HepG2 (cell line): ENCODE data around the gene CAPN9. TPM values are rescaled to one million over a fixed set of nuclear protein-coding genes. Genes with fewer than 3 reads are reported as not detected.

Experiments
- ARID2 ChIP-seq: sonication (generic); formaldehyde crosslinking; IDR thresholded peaks from 2 replicates; pipeline ENCODE4 v1.8.1; 2022; ENCODE audit warnings: mild to moderate bottlenecking, missing genetic modification reagents, borderline replicate concordance
- FOXK2 ChIP-seq: fragments of 450-650 bp; IDR thresholded peaks from 2 replicates; pipeline ENCODE4 v1.6.1; 2016
- HOXA5 ChIP-seq: sonication (generic); formaldehyde crosslinking; IDR thresholded peaks from 2 replicates; pipeline ENCODE4 v1.4.0; 2020; ENCODE audit warnings: missing genetic modification reagents
- KMT2A ChIP-seq: sonication (generic); formaldehyde crosslinking; IDR thresholded peaks from 2 replicates; pipeline ENCODE4 v1.4.0; 2020; ENCODE audit warnings: missing genetic modification reagents
- MBD4 ChIP-seq: IDR thresholded peaks from 2 replicates; pipeline ENCODE4 v1.6.1; 2012; ENCODE audit warnings: low read length, inconsistent platforms, borderline replicate concordance
- MBNL3 ChIP-seq: fragments of 250-450 bp; sonication (Bioruptor Pico); conservative IDR thresholded peaks from 2 replicates; pipeline ENCODE4 v1.8.0; 2022; ENCODE audit warnings: mild to moderate bottlenecking, inconsistent platforms
- POLR2A ChIP-seq, 2 experiments: IDR thresholded peaks; 2 replicates each; pipeline ENCODE4 v1.6.1; 2011; ENCODE audit warnings: low read depth in 2 of 2, low read length in 2 of 2, mild to moderate bottlenecking in 1 of 2, moderate library complexity in 1 of 2; ENCODE audit not compliant: insufficient read depth in 1 of 2
- ZNF292 ChIP-seq: sonication (generic); formaldehyde crosslinking; IDR thresholded peaks from 2 replicates; pipeline ENCODE4 v1.8.1; 2022; ENCODE audit warnings: mild to moderate bottlenecking, low read depth, missing genetic modification reagents, borderline replicate concordance
- ZNF382 ChIP-seq: sonication (generic); formaldehyde crosslinking; IDR thresholded peaks from 2 replicates; pipeline ENCODE4 v1.5.0; 2020; ENCODE audit warnings: missing genetic modification reagents, mild to moderate bottlenecking, borderline replicate concordance
- ZNF776 ChIP-seq: sonication (generic); formaldehyde crosslinking; IDR thresholded peaks from 2 replicates; pipeline ENCODE4 v1.4.0; 2020; ENCODE audit warnings: mild to moderate bottlenecking, missing genetic modification reagents
- ZNF883 ChIP-seq: sonication (generic); formaldehyde crosslinking; IDR thresholded peaks from 2 replicates; pipeline ENCODE4 v1.5.1; 2020; ENCODE audit warnings: mild to moderate bottlenecking, missing genetic modification reagents; ENCODE audit errors: not compliant biosample characterization
- ZSCAN22 ChIP-seq: sonication (generic); formaldehyde crosslinking; IDR thresholded peaks from 2 replicates; pipeline ENCODE4 v1.4.0; 2020; ENCODE audit warnings: mild to moderate bottlenecking, missing genetic modification reagents
- polyA plus RNA-seq, 8 experiments: library from polyadenylated mRNA; depleted of rRNA in 3 of 8; stranded (reverse) in 7 of 8; unstranded in 1 of 8; fragments of >200 nt; fragmentation: Illumina TruSeq in 4 of 8; extraction: Trizol in 4 of 8; gene quantifications; 2 replicates each; pipeline versions ENCODE4 v1.2.1 to v1.2.3, GENCODE V29; 2011 to 2016; ENCODE audit warnings: low read depth in 4 of 8, missing spikeins in 1 of 8, mixed read lengths in 1 of 8; ENCODE audit not compliant: insufficient read depth in 1 of 8
- total RNA-seq, 5 experiments: library from RNA; depleted of rRNA; stranded (reverse); fragments of >200 nt; fragmentation: Illumina TruSeq; extraction: Trizol; gene quantifications; 2 replicates each; pipeline ENCODE4 v1.2.3, GENCODE V29; 2016; ENCODE audit warnings: low read depth in 1 of 5
- TF ChIP-seq, protein P1 (sequence below): IDR thresholded peaks from 2 replicates; pipeline ENCODE4 v1.6.1; 2018; ENCODE audit warnings: missing genetic modification reagents, mild to moderate bottlenecking, missing compliant biosample characterization
- TF ChIP-seq, protein P2 (sequence below): sonication (generic); formaldehyde crosslinking; IDR thresholded peaks from 2 replicates; pipeline ENCODE4 v1.8.0; 2022; ENCODE audit warnings: mild to moderate bottlenecking, missing genetic modification reagents, borderline replicate concordance
- TF ChIP-seq, protein P3 (sequence below): fragments of 450-650 bp; IDR thresholded peaks from 2 replicates; pipeline ENCODE4 v1.6.1; 2016
- TF ChIP-seq, protein P4 (sequence below): IDR thresholded peaks from 2 replicates; pipeline ENCODE4 v1.4.0; 2020; ENCODE audit warnings: mild to moderate bottlenecking, missing genetic modification reagents
- TF ChIP-seq, protein P5 (sequence below): IDR thresholded peaks from 2 replicates; pipeline ENCODE4 v1.6.1; 2016; ENCODE audit warnings: missing biosample characterization, missing genetic modification reagents, low read depth
- TF ChIP-seq, protein P6 (sequence below): sonication (generic); formaldehyde crosslinking; IDR thresholded peaks from 2 replicates; pipeline ENCODE4 v1.5.1; 2020; ENCODE audit warnings: mild to moderate bottlenecking, missing genetic modification reagents

Gene CAPN9
- total and polyA plus RNA-seq, 2 of the 13 experiments (the other 11 are each of a cell fraction or from before 2014, with no cell fraction given), result 0.04 to 0.31 TPM

DNA sequence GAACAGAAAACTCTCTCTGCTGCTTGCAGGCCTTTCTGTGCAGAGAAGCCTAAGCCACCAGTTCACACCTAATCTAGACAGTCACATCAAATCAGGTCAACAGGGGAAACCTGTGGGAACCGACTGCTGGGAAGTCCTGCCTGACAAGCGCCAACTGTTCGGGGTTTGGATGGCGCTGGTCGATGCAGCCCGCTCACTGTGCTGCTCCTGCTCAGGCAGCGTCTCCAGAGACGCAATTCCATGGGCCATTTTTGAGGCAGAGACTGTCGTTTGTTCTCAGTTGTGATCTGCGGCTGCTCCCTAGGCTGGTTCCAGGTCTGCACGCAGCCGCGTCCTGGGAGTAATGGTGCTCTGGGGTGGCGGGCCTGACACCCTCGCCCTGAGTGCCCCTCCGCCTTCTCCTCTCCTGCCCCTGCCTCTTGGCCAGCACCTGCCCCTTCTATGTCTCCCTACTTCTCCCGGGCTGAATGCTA, 34.7 kb upstream of the CAPN9 start (continued):
- TF ChIP-seq ZNF883 (CRISPR knock-in tag) (no peak), POLR2A (IDR thresholded peaks at IDR 0.05; ENCODE audit: insufficient read depth in 1 of 2, low read depth in 2 of 2, low read length in 2 of 2) (no peak; a peak in 1 of 4 replicates), ZNF776 (0 out of 2 replicates have a peak, but pooled peaks have one; percentile 5), ARID2 (CRISPR knock-in tag) (no peak), MBD4 (no peak), ZNF382 (no peak), ZSCAN22 (CRISPR knock-in tag) (no peak), MBNL3 (CRISPR knock-in tag) (no peak), ZNF292 (CRISPR knock-in tag) (no peak), KMT2A (CRISPR knock-in tag) (peak; percentile 37; the same call in 1 of the 2 replicates), FOXK2 (no peak), HOXA5 (CRISPR knock-in tag) (no peak)
- TF ChIP-seq, protein P1, sequence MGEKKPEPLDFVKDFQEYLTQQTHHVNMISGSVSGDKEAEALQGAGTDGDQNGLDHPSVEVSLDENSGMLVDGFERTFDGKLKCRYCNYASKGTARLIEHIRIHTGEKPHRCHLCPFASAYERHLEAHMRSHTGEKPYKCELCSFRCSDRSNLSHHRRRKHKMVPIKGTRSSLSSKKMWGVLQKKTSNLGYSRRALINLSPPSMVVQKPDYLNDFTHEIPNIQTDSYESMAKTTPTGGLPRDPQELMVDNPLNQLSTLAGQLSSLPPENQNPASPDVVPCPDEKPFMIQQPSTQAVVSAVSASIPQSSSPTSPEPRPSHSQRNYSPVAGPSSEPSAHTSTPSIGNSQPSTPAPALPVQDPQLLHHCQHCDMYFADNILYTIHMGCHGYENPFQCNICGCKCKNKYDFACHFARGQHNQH (CRISPR knock-in tag), result no peak
- TF ChIP-seq, protein P2, sequence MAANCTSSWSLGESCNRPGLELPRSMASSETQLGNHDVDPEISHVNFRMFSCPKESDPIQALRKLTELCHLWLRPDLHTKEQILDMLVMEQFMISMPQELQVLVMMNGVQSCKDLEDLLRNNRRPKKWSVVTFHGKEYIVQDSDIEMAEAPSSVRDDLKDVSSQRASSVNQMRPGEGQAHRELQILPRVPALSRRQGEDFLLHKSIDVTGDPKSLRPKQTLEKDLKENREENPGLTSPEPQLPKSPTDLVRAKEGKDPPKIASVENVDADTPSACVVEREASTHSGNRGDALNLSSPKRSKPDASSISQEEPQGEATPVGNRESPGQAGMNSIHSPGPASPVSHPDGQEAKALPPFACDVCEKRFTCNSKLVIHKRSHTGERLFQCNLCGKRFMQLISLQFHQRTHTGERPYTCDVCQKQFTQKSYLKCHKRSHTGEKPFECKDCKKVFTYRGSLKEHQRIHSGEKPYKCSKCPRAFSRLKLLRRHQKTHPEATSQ (CRISPR knock-in tag), result no peak
- TF ChIP-seq, protein P3, sequence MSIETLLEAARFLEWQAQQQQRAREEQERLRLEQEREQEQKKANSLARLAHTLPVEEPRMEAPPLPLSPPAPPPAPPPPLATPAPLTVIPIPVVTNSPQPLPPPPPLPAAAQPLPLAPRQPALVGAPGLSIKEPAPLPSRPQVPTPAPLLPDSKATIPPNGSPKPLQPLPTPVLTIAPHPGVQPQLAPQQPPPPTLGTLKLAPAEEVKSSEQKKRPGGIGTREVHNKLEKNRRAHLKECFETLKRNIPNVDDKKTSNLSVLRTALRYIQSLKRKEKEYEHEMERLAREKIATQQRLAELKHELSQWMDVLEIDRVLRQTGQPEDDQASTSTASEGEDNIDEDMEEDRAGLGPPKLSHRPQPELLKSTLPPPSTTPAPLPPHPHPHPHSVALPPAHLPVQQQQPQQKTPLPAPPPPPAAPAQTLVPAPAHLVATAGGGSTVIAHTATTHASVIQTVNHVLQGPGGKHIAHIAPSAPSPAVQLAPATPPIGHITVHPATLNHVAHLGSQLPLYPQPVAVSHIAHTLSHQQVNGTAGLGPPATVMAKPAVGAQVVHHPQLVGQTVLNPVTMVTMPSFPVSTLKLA, result no peak
- TF ChIP-seq, protein P4, sequence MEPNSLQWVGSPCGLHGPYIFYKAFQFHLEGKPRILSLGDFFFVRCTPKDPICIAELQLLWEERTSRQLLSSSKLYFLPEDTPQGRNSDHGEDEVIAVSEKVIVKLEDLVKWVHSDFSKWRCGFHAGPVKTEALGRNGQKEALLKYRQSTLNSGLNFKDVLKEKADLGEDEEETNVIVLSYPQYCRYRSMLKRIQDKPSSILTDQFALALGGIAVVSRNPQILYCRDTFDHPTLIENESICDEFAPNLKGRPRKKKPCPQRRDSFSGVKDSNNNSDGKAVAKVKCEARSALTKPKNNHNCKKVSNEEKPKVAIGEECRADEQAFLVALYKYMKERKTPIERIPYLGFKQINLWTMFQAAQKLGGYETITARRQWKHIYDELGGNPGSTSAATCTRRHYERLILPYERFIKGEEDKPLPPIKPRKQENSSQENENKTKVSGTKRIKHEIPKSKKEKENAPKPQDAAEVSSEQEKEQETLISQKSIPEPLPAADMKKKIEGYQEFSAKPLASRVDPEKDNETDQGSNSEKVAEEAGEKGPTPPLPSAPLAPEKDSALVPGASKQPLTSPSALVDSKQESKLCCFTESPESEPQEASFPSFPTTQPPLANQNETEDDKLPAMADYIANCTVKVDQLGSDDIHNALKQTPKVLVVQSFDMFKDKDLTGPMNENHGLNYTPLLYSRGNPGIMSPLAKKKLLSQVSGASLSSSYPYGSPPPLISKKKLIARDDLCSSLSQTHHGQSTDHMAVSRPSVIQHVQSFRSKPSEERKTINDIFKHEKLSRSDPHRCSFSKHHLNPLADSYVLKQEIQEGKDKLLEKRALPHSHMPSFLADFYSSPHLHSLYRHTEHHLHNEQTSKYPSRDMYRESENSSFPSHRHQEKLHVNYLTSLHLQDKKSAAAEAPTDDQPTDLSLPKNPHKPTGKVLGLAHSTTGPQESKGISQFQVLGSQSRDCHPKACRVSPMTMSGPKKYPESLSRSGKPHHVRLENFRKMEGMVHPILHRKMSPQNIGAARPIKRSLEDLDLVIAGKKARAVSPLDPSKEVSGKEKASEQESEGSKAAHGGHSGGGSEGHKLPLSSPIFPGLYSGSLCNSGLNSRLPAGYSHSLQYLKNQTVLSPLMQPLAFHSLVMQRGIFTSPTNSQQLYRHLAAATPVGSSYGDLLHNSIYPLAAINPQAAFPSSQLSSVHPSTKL (CRISPR knock-in tag), result no peak
- TF ChIP-seq, protein P5, sequence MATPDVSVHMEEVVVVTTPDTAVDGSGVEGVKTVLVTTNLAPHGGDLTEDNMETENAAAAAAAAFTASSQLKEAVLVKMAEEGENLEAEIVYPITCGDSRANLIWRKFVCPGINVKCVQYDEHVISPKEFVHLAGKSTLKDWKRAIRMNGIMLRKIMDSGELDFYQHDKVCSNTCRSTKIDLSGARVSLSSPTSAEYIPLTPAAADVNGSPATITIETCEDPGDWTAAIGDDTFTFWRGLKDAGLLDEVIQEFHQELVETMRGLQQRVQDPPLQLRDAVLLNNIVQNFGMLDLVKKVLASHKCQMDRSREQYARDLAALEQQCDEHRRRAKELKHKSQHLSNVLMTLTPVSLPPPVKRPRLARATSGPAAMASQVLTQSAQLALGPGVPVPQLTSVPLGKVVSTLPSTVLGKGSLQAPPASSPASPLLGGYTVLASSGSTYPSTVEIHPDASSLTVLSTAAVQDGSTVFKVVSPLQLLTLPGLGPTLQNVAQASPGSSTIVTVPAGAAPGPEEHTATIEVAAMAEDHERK, result no peak
- TF ChIP-seq, protein P6, sequence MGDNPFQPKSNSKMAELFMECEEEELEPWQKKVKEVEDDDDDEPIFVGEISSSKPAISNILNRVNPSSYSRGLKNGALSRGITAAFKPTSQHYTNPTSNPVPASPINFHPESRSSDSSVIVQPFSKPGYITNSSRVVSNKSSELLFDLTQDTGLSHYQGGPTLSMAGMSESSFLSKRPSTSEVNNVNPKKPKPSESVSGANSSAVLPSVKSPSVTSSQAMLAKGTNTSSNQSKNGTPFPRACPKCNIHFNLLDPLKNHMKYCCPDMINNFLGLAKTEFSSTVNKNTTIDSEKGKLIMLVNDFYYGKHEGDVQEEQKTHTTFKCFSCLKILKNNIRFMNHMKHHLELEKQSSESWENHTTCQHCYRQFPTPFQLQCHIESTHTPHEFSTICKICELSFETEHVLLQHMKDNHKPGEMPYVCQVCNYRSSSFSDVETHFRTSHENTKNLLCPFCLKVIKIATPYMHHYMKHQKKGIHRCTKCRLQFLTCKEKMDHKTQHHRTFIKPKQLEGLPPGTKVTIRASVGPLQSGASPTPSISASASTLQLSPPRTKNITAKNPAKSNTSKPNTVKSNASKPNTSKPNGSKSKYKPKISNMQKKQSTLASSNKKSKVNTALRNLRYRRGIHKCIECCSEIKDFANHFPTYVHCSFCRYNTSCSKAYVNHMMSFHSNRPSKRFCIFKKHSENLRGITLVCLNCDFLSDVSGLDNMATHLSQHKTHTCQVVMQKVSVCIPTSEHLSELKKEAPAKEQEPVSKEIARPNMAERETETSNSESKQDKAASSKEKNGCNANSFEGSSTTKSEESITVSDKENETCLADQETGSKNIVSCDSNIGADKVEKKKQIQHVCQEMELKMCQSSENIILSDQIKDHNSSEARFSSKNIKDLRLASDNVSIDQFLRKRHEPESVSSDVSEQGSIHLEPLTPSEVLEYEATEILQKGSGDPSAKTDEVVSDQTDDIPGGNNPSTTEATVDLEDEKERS, result 0 out of 2 replicates have a peak, but pooled peaks have one; percentile 41
